ENCODE measurements around the gene THRB.

Gene THRB

GRCh38 chr3:24344784-24345439, 149.7 kb downstream of the THRB start:
- H2AFZ ChIP-seq (ENCODE audit: low read depth, low read length) = no peak overlapping the region
- H3K27me3 ChIP-seq (ENCODE audit: insufficient read depth, low read length) = no peaks in the 10 kb centered on the region
- no peaks in the 10 kb centered on the region for H3K36me3 ChIP-seq (ENCODE audit: insufficient read depth, low read length)
- H3K4me1 ChIP-seq (ENCODE audit: insufficient read depth, low read length) = no peaks in the 10 kb centered on the region
- H3K4me3 ChIP-seq (ENCODE audit: low read length) = no peak overlapping the region
- no peaks in the 10 kb centered on the region for H3K9me3 ChIP-seq (ENCODE audit: low read length)

GRCh38 chr3:24343084-24343783, 151.4 kb downstream of the THRB start:
- Histone ChIP-seq H3K4me1 (ENCODE audit: insufficient read depth, low read length) (no peaks in the 10 kb centered on the region), H2AFZ (ENCODE audit: low read depth, low read length) (no peak overlapping the region), H3K36me3 (ENCODE audit: insufficient read depth, low read length) (no peaks in the 10 kb centered on the region), H3K27me3 (ENCODE audit: insufficient read depth, low read length) (no peaks in the 10 kb centered on the region), H3K9me3 (ENCODE audit: low read length) (no peaks in the 10 kb centered on the region), H3K4me3 (ENCODE audit: low read length) (no peak overlapping the region)

GRCh38 chr3:24342275-24342674, 152.4 kb downstream of the THRB start:
- H3K9me3 ChIP-seq (ENCODE audit: low read length) = no peaks in the 10 kb centered on the region
- H2AFZ ChIP-seq (ENCODE audit: low read depth, low read length) = no peak overlapping the region
- no peaks in the 10 kb centered on the region for H3K4me1 ChIP-seq (ENCODE audit: insufficient read depth, low read length)
- no peak overlapping the region for H3K4me3 ChIP-seq (ENCODE audit: low read length)
- H3K27me3 ChIP-seq (ENCODE audit: insufficient read depth, low read length) = no peaks in the 10 kb centered on the region
- H3K36me3 ChIP-seq (ENCODE audit: insufficient read depth, low read length) = no peaks in the 10 kb centered on the region

GRCh38 chr3:24341668-24342067, 153.0 kb downstream of the THRB start:
- Histone ChIP-seq H3K4me3 (ENCODE audit: low read length) (no peak overlapping the region), H2AFZ (ENCODE audit: low read depth, low read length) (no peak overlapping the region), H3K36me3 (ENCODE audit: insufficient read depth, low read length) (no peaks in the 10 kb centered on the region), H3K27me3 (ENCODE audit: insufficient read depth, low read length) (no peaks in the 10 kb centered on the region), H3K4me1 (ENCODE audit: insufficient read depth, low read length) (no peaks in the 10 kb centered on the region), H3K9me3 (ENCODE audit: low read length) (no peaks in the 10 kb centered on the region)

- Histone ChIP-seq H2AFZ (ENCODE audit: low read depth, low read length) (no peak overlapping the region), H3K4me1 (ENCODE audit: insufficient read depth, low read length) (no peaks in the 10 kb centered on the region), H3K9me3 (ENCODE audit: low read length) (no peaks in the 10 kb centered on the region), H3K4me3 (ENCODE audit: low read length) (no peak overlapping the region), H3K27me3 (ENCODE audit: insufficient read depth, low read length) (no peaks in the 10 kb centered on the region), H3K36me3 (ENCODE audit: insufficient read depth, low read length) (no peaks in the 10 kb centered on the region)
Measured at GRCh38 chr3:24340966-24341365, 153.7 kb downstream of the THRB start.

- Histone ChIP-seq H3K9me3 (ENCODE audit: low read length) (no peaks in the 10 kb centered on the region), H3K4me1 (ENCODE audit: insufficient read depth, low read length) (no peaks in the 10 kb centered on the region), H3K27me3 (ENCODE audit: insufficient read depth, low read length) (no peaks in the 10 kb centered on the region), H3K4me3 (ENCODE audit: low read length) (no peak overlapping the region), H3K36me3 (ENCODE audit: insufficient read depth, low read length) (no peaks in the 10 kb centered on the region), H2AFZ (ENCODE audit: low read depth, low read length) (no peak overlapping the region)
Measured at GRCh38 chr3:24340161-24340560, 154.5 kb downstream of the THRB start.

- H3K4me1 ChIP-seq (ENCODE audit: insufficient read depth, low read length) = no peaks in the 10 kb centered on the region
- H3K4me3 ChIP-seq (ENCODE audit: low read length) = no peak overlapping the region
- H3K9me3 ChIP-seq (ENCODE audit: low read length) = no peaks in the 10 kb centered on the region
- H3K27me3 ChIP-seq (ENCODE audit: insufficient read depth, low read length) = no peaks in the 10 kb centered on the region
- no peak overlapping the region for H2AFZ ChIP-seq (ENCODE audit: low read depth, low read length)
- H3K36me3 ChIP-seq (ENCODE audit: insufficient read depth, low read length) = no peaks in the 10 kb centered on the region
Measured at GRCh38 chr3:24339266-24339825, 155.3 kb downstream of the THRB start.

- no peak overlapping the region for H2AFZ ChIP-seq (ENCODE audit: low read depth, low read length)
- H3K9me3 ChIP-seq (ENCODE audit: low read length) = no peaks in the 10 kb centered on the region
- no peaks in the 10 kb centered on the region for H3K27me3 ChIP-seq (ENCODE audit: insufficient read depth, low read length)
- H3K36me3 ChIP-seq (ENCODE audit: insufficient read depth, low read length) = no peaks in the 10 kb centered on the region
- no peak overlapping the region for H3K4me3 ChIP-seq (ENCODE audit: low read length)
- H3K4me1 ChIP-seq (ENCODE audit: insufficient read depth, low read length) = no peaks in the 10 kb centered on the region
Measured at GRCh38 chr3:24338409-24339130, 156.1 kb downstream of the THRB start.

GRCh38 chr3:24336101-24336500, 158.5 kb downstream of the THRB start:
- no peak overlapping the region for H2AFZ ChIP-seq (ENCODE audit: low read depth, low read length)
- no peaks in the 10 kb centered on the region for H3K27me3 ChIP-seq (ENCODE audit: insufficient read depth, low read length)

GRCh38 chr3:24332092-24332491, 162.6 kb downstream of the THRB start:
- Histone ChIP-seq H3K4me1 (ENCODE audit: insufficient read depth, low read length) (no peaks in the 10 kb centered on the region), H3K4me3 (ENCODE audit: low read length) (no peak overlapping the region), H3K36me3 (ENCODE audit: insufficient read depth, low read length) (no peaks in the 10 kb centered on the region), H3K27me3 (ENCODE audit: insufficient read depth, low read length) (no peaks in the 10 kb centered on the region), H2AFZ (ENCODE audit: low read depth, low read length) (no peak overlapping the region), H3K9me3 (ENCODE audit: low read length) (no peaks in the 10 kb centered on the region)

More at GRCh38 chr3:24336101-24336500, 158.5 kb downstream of the THRB start:
- Histone ChIP-seq H3K9me3 (ENCODE audit: low read length) (no peaks in the 10 kb centered on the region), H3K4me3 (ENCODE audit: low read length) (no peak overlapping the region), H3K4me1 (ENCODE audit: insufficient read depth, low read length) (no peaks in the 10 kb centered on the region), H3K36me3 (ENCODE audit: insufficient read depth, low read length) (no peaks in the 10 kb centered on the region)

- Histone ChIP-seq H2AFZ (ENCODE audit: low read depth, low read length) (no peak overlapping the region), H3K36me3 (ENCODE audit: insufficient read depth, low read length) (no peaks in the 10 kb centered on the region), H3K4me3 (ENCODE audit: low read length) (no peak overlapping the region), H3K9me3 (ENCODE audit: low read length) (no peaks in the 10 kb centered on the region), H3K4me1 (ENCODE audit: insufficient read depth, low read length) (no peaks in the 10 kb centered on the region), H3K27me3 (ENCODE audit: insufficient read depth, low read length) (no peaks in the 10 kb centered on the region)
Measured at GRCh38 chr3:24323272-24323671, 171.4 kb downstream of the THRB start.

- Histone ChIP-seq H3K4me1 (ENCODE audit: insufficient read depth, low read length) (no peaks in the 10 kb centered on the region), H2AFZ (ENCODE audit: low read depth, low read length) (no peak overlapping the region), H3K27me3 (ENCODE audit: insufficient read depth, low read length) (no peaks in the 10 kb centered on the region), H3K9me3 (ENCODE audit: low read length) (no peaks in the 10 kb centered on the region), H3K36me3 (ENCODE audit: insufficient read depth, low read length) (no peaks in the 10 kb centered on the region), H3K4me3 (ENCODE audit: low read length) (no peak overlapping the region)
Measured at GRCh38 chr3:24320601-24321000, 174.0 kb downstream of the THRB start.

GRCh38 chr3:24318677-24319287, 175.9 kb downstream of the THRB start:
- Histone ChIP-seq H2AFZ (ENCODE audit: low read depth, low read length) (no peak overlapping the region), H3K27me3 (ENCODE audit: insufficient read depth, low read length) (no peaks in the 10 kb centered on the region), H3K4me1 (ENCODE audit: insufficient read depth, low read length) (no peaks in the 10 kb centered on the region), H3K9me3 (ENCODE audit: low read length) (no peaks in the 10 kb centered on the region), H3K4me3 (ENCODE audit: low read length) (no peak overlapping the region), H3K36me3 (ENCODE audit: insufficient read depth, low read length) (no peaks in the 10 kb centered on the region)

All from neuron (in vitro differentiated cells).